NOMO-1 treated with dmso at 0.1 percent for 144 hours (cell line): ENCODE measurements around the gene MTFR1L.

ENCODE experiments used
- DNase-seq: peaks from one replicate; lab custom pipeline; 2025; ENCODE audit not compliant: unreplicated experiment; lab: John Stamatoyannopoulos, UW

Gene MTFR1L

DNA sequence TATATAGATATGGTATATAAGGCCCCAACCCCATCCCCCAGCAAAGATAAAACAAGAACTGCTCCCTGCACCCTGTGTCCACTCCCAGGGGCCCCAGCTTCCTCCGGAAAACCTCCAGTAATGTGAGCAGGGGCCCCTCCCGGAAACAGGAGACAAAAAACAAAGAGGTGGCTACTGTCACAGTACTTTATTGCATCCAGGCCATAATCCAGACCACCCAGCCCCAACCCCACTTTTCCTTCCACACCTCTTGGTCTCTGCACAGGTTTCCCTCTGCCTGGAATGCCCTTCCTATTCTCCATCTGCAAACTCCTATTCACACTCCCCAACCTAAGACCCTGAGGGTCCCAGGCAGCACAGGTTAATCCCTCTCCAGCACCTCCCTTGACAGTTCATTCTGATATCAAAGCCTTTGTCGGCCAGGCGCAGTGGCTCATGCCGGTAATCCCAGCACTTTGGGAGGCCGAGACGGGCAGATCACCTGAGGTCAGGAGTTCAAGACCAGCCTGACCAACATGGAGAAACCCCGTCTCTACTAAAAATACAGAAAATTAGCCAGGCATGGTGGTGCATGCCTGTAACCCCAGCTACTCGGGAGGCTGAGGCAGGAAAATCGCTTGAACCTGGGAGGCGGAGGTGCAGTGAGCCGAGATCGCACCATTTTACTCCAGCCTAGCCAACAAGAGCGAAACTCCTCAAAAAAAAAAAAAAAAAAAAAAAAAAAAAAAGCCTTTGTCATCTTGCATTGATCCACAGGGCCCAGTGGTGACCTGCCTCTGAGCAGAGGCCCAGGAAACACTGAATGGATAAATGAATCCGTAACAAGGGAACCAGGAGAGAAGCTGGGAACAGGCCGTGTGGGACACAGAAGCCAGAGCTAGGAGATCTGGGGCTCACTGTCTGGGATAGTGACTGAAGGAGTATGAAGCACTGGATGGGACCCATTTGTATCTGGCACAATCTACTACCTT lies 41.8 kb downstream of the MTFR1L start:
- peak; percentile 72 for DNase-seq

GRCh38 chr1:25862785-25863485 lies 43.2 kb downstream of the MTFR1L start:
- DNase-seq, result no peak

DNA sequence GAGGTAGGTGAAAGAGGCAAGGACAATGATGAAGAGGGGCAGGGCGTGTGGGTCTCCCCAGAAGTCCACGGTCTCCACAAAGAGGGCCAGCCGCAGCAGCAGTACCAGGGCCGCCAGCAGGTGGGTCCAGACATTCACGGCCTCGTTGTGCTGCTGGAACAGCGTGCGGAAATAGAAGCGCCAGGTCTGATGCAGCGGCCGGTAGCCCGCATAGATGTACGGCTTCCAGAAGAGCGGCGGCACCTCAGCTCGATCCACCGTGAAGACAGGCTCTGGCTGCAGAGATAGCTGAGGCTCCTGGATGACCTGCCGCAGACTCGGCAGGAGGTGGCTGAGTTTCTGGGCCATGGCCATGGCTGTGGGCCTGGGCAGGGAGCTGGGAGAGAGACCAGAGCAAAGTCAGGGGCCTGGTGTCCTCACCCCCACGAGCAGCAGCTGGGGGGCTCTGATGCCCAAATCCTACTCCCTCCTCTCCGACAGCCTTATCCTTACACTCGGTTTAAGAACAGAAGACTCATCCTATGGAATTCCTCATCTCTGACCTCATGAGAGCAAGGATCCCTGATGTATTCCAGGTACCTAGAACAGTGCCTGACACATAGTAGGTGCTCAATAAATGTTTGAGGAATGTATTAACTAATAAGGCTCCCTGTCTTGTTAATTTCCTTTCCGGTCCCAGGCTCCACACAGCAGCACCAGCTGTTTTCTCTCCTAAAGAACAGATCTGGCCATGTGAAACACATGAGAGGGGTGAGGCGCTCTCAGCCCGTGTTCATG lies 43.9 kb downstream of the MTFR1L start:
- no peak for DNase-seq

DNA sequence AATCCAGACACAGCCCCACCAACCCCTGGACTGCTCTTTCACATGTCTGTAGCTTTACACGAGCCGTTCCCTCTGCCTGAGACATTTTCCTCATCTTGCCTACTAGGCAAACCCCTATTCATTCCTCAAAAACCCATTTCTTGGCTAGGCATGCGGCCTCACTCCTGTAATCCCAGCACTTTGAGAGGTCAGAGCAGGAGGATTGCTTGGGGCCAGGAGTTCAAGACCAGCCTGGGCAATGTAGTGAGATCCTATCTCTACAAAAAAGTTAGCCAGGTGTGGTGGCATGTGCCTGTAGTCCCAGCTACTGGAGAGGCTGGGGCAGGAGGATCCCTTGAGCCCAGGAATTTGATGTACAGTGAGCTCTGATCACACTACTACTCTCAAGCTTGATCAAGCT lies 44.7 kb downstream of the MTFR1L start:
- no peak for DNase-seq

DNA sequence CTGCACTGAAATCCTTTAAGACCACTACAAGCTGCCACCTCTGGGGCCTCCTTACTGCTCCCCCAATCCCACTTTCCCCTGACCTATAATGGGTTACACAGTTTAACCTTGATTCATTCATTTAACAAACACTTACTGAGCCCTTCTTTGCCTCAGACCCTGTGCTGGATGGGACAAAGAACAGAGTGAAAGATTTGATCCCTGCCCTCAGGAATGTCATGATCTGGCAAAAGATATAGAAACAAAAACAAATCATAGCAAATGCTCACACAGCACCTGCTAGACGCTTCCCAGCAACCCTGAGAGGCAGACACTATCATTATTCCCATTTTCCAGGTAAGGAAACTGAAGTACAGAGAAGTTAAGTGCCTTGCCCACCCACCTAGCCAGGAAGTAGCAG lies 46.5 kb downstream of the MTFR1L start:
- DNase-seq, result no peak

- no peak for DNase-seq
These were observed 47.6 kb downstream of the MTFR1L start for GRCh38 chr1:25867210-25867991.

GRCh38 chr1:25869909-25870606 lies 50.3 kb downstream of the MTFR1L start:
- DNase-seq, result no peak

GRCh38 chr1:25870614-25871013 lies 50.9 kb downstream of the MTFR1L start:
- no peak for DNase-seq

DNA sequence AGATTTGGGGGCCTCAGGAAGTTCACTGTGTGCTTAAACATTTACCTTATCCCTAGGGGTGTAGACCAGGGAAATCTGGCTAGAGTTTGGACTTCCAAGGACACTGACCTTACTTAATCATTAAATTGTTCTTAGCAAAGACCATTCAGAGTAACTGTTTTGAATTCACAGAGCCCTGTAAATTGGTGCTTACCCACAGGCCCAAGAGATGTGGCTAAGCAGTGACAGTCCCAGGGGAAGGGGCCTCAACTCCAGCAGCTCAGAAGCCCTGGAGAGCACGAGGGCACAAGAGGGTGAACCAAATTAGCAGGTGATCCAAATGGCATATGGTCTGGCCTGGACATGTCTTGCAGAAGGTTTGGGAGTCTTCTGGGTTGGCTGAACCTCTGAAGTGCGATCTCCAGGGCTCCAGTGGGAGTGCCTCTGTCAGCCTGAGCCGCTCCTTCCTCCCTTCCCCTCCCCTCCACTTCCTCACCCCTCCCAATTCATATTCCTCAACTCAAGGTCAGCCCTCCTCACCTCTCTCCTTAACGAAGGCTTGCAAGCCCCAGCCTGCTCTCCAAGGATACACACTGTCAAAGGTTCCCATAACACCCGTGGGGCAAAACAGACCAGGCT lies 51.4 kb downstream of the MTFR1L start:
- no peak for DNase-seq

- no peak for DNase-seq
These were observed 52.1 kb downstream of the MTFR1L start for GRCh38 chr1:25871704-25872494.

- no peak for DNase-seq
These were observed 53.0 kb downstream of the MTFR1L start for GRCh38 chr1:25872713-25873112.

DNA sequence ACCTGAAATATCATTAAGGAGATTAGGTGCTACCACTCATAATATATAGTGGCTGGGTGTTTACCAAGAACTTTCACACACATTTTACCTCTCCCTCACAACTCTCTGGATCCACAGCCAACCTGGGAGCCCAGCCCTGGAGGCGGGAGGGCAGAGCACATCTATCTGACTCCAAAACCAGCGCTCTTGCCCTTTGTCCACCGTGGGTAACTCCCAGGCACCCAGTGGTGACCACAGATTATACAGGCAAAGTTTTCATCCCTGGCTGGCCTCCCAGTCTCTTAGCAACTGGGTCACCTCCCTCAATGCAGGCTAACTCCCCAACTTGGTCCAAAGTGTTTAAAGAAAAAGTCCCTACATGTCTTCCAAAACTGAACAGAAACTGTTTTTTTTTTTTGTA lies 53.4 kb downstream of the MTFR1L start:
- no peak for DNase-seq

DNA sequence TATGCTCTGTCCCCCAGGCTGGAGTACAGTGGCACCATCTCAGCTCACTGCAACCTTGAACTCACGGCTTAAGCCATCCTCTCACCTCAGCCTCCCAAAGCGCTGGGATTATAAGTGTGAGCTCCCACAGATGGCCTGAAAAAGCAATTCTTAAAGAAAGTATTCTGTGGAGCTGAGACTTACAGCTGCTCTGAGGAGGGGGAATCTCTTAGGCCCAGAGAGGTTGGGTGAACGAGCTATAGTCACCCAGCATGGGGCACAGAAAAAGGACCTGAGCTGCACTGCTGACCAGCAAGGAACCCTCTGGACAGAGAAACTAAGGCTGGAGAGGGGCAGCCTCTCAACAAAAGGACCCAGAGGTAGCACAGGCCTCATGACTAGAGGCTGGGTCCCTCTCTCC lies 54.5 kb downstream of the MTFR1L start:
- no peak for DNase-seq

DNA sequence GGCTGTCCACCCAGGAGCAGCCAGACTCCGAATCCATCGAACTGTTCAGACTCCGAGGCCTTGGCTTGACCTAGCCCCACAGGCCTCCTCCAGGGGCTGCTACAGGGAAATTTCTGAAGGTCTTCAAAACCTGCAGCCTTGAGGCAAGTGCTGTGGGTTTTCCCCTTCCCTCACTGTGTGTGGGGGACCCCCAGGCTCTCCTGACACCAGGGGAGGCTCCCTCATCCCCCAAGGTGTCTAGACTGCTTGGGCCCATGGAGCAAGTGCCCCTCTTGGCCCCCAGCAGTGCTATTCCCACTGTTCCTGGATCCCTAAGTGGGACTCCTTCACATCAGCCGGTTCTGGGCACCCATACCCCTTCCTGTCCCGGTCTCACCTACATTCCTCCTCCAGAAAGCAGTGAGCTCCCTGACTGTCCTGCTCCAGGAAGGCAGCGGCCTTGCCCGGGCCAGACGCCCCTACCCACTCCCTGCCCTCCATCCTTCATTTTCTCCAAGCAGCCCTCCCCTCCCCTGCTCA lies 54.9 kb downstream of the MTFR1L start:
- no peak for DNase-seq

DNA sequence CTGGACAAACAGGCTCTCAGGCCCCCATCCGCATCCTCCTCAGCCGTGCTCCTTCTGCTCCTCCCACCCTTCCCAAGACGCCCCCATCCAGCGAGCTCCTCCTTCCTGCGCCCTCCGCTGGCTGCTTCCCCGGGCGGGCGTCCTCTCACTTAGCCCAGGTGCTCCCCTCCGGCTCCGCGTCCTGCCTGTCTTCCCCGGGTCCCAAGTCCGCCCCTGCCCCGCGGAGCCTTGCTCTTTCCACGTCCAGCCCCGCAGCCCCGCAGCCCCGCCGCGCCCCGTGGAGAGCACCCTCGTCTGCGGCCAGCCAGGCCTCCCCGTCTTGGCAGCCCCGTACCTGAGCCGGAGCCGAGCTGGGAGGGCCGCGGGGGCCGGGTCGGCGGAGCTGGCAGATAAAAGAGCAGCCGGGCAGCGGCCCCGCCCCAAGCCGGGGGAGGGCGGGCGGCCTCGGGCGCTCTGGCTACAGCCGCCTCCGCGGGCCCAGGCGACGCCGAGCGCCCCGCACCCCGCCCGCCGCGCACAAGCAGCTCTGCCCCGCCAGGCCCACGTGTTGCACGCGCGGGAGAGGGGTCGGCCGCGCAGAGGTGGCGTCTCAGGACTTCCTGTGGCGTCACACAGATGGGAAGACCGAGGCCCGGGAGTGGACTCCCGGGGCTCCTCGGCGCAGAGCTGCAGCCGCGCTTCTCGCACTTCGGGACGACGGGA lies 55.6 kb downstream of the MTFR1L start, which contains the start of gene PAQR7:
TSS of gene PAQR7 (minus strand) at position 555 of the 702 bp plus-strand sequence. CDS start 11,869 bp downstream, outside the sequence.
- peak; percentile 37 for DNase-seq

GRCh38 chr1:25875856-25876692 lies 56.3 kb downstream of the MTFR1L start:
- DNase-seq, result no peak

GRCh38 chr1:25876693-25877077 lies 56.9 kb downstream of the MTFR1L start:
- DNase-seq, result no peak
